HUES6 (cell line): ENCODE results near the gene MBD3.

Experiments used
- H3K27ac ChIP-seq: 2 replicates; pipeline ENCODE4 v1.7.0; 2013; ENCODE audit warnings: low read depth, mild to moderate bottlenecking, low read length, inconsistent platforms
- H3K27me3 ChIP-seq: 2 replicates; pipeline ENCODE4 v1.6.1; 2013; ENCODE audit warnings: low read length; ENCODE audit not compliant: control insufficient read depth, insufficient read depth
- H3K36me3 ChIP-seq: 2 replicates; pipeline ENCODE4 v1.6.1; 2013; ENCODE audit warnings: low read length; ENCODE audit not compliant: control insufficient read depth, insufficient read depth
- H3K4me1 ChIP-seq: 2 replicates; pipeline ENCODE4 v1.6.1; 2013; ENCODE audit warnings: low read length; ENCODE audit not compliant: control insufficient read depth, insufficient read depth
- H3K4me3 ChIP-seq: 2 replicates; pipeline ENCODE4 v1.5.1; 2013; ENCODE audit warnings: low read depth, low read length
- H3K9ac ChIP-seq: one replicate; pipeline ENCODE4 v1.6.1; 2013; ENCODE audit warnings: mild to moderate bottlenecking, low read length
- H3K9me3 ChIP-seq: 2 replicates; pipeline ENCODE4 v1.6.1; 2013; ENCODE audit warnings: low read depth, low read length; ENCODE audit not compliant: control insufficient read depth, insufficient read depth

Gene MBD3

GRCh38 chr19:1609680-1610474 is 17.2 kb upstream of the MBD3 start:
- no peak overlapping the region for H3K9ac ChIP-seq
- H3K4me3 ChIP-seq: no peak overlapping the region
- peaks cover 4% of the 10 kb centered on the region; the same call in 1 of the 2 replicates for H3K4me1 ChIP-seq
- no peaks in the 10 kb centered on the region for H3K9me3 ChIP-seq
- no peak overlapping the region for H3K27ac ChIP-seq
- no peaks in the 10 kb centered on the region for H3K27me3 ChIP-seq
- H3K36me3 ChIP-seq: peaks cover 51% of the 10 kb centered on the region

- H3K9ac ChIP-seq: no peak overlapping the region
These were observed 16.4 kb upstream of the MBD3 start for GRCh38 chr19:1609103-1609396.

GRCh38 chr19:1608359-1609102 is 15.9 kb upstream of the MBD3 start:
- Histone ChIP-seq H3K9me3 (no peaks in the 10 kb centered on the region), H3K4me1 (peaks cover 4% of the 10 kb centered on the region; the same call in 1 of the 2 replicates), H3K27ac (no peak overlapping the region), H3K9ac (no peak overlapping the region), H3K4me3 (no peak overlapping the region), H3K36me3 (peaks cover 40% of the 10 kb centered on the region), H3K27me3 (no peaks in the 10 kb centered on the region)

More at GRCh38 chr19:1609103-1609396, 16.4 kb upstream of the MBD3 start:
- Histone ChIP-seq H3K4me1 (peaks cover 4% of the 10 kb centered on the region; the same call in 1 of the 2 replicates), H3K27ac (no peak overlapping the region), H3K27me3 (no peaks in the 10 kb centered on the region), H3K9me3 (no peaks in the 10 kb centered on the region), H3K4me3 (no peak overlapping the region), H3K36me3 (peaks cover 43% of the 10 kb centered on the region)

DNA sequence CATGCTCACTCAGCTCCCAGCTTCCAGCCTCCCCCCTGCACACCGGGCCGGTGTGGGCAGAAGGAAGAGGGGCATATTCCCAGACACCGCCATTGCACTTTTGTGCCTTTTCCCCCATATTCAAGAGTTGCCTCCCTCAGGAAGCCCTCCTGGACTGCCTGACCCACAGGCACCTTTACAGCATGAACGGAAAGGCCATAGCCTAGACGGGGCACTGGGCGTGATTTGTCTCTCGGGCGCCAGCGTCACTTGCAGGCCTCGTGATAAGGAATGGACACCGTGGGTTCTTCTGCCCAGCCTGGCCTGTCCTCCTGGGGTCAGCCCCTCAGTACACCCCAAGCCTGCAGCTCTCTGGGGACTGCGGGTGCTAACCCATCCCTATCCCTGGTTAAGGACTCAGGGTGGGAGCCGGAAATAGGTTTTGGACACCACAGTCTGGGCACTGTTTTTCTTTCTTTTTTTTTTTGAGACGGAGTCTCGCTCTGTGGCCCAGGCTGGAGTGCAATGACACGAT is 13.5 kb upstream of the MBD3 start:
- H3K27me3 ChIP-seq: no peaks in the 10 kb centered on the region
- H3K4me1 ChIP-seq: peaks cover 4% of the 10 kb centered on the region; the same call in 1 of the 2 replicates
- H3K9me3 ChIP-seq: no peaks in the 10 kb centered on the region
- peak overlapping the region; percentile 50; the same call in 1 of the 2 replicates for H3K27ac ChIP-seq
- peak overlapping the region; percentile 80 for H3K9ac ChIP-seq
- peak overlapping the region; percentile 73 for H3K4me3 ChIP-seq
- H3K36me3 ChIP-seq: peaks cover 19% of the 10 kb centered on the region

DNA sequence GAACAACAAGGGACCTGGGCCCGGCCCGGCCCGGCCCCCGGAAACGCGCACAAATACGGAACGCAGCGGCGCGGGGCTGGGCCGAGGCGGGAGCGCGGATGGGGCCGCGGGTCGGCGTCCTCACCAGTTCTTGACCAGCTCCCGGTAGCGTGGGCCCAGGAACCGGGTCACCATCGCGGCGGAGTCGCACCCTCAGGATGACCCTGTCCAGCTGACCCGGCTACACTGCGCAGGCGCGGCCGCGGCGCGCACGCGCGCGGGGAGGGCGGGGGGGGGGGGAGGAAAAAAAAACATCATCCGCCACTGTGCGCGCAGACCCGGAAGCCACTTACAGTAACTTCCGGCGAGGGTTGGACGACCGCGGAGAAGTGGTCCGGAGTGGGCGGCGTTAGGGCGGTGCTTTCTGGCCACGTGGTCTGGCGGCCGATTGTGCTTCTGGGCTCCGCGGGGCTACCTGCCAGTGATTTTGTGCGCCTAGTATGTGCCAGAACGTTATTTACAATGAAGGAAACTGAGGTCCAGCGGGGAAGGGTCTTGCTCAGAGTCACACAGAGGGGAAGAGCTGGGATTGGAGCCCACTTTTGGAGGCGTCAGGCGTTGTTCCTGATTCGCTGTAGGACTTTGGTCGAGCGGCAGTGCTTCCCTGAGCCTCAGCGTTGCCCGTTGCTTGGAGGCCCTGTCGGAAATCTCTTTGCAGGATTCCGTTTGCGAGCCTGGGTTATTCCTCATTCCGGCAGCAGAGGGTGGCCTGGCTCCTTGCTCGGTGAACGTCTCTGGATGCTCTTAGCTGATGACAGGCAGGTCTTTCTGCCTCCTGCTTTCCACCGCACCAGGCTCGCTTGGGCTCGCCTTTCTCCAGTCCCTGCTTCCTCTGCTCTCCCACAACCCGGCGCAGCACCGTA is 12.8 kb upstream of the MBD3 start, which contains the start of gene UQCR11:
Gene UQCR11, minus strand, starts transcription at position 227 of the 902 bp plus-strand sequence. Its CDS starts 53 bp downstream, at position 174.
- Histone ChIP-seq H3K27me3 (no peaks in the 10 kb centered on the region), H3K4me1 (peaks cover 4% of the 10 kb centered on the region; the same call in 1 of the 2 replicates), H3K27ac (peak within 1 kb of the TSS; percentile 67; the same call in 1 of the 2 replicates), H3K36me3 (peaks cover 14% of the 10 kb centered on the region), H3K4me3 (peak within 1 kb of the TSS; percentile 73), H3K9ac (peak within 1 kb of the TSS; percentile 84), H3K9me3 (no peaks in the 10 kb centered on the region)

DNA sequence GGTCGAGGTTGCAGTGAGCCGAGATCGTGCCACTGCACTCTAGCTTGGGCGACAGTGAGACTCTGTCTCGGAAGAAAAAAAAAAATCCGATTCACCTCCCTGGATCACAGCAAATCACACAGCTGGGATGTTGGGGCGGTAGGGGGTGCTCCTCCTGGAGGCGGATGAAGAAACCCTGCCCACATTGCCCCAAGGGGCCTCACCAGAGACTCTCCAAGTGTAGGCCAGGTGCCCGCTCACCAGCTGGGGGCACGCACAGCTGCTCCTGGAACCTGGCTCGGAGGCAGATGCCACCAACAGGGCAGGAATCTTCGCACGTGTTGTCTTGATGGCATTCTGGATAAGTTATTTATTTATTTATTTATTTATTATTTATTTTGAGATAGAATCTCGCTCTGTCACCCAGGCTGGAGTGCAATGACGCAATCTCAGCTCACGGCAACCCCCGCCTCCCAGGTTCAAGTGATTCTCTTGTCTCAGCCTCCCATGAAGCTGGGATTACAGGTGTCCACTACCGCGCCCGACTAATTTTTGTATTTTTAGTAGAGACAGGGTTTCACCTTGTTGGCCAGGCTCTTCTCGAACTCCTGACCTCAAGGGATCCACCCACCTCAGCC is 9.5 kb upstream of the MBD3 start:
- Histone ChIP-seq H3K36me3 (peaks cover 29% of the 10 kb centered on the region), H3K4me1 (peaks cover 4% of the 10 kb centered on the region; the same call in 1 of the 2 replicates), H3K27ac (no peak overlapping the region), H3K4me3 (no peak overlapping the region), H3K27me3 (no peaks in the 10 kb centered on the region), H3K9ac (no peak overlapping the region), H3K9me3 (no peaks in the 10 kb centered on the region)

- Histone ChIP-seq H3K36me3 (peaks cover 35% of the 10 kb centered on the region), H3K4me1 (peaks cover 4% of the 10 kb centered on the region; the same call in 1 of the 2 replicates), H3K9me3 (no peaks in the 10 kb centered on the region), H3K27ac (no peak overlapping the region), H3K4me3 (no peak overlapping the region), H3K9ac (no peak overlapping the region), H3K27me3 (no peaks in the 10 kb centered on the region)
These were observed 9.0 kb upstream of the MBD3 start for GRCh38 chr19:1601613-1602064.

- H3K9me3 ChIP-seq: no peaks in the 10 kb centered on the region
- no peaks in the 10 kb centered on the region for H3K27me3 ChIP-seq
- peaks cover 40% of the 10 kb centered on the region for H3K36me3 ChIP-seq
- H3K4me1 ChIP-seq: no peaks in the 10 kb centered on the region
- no peak overlapping the region for H3K9ac ChIP-seq
- H3K27ac ChIP-seq: no peak overlapping the region
- H3K4me3 ChIP-seq: no peak overlapping the region
These were observed 6.8 kb upstream of the MBD3 start for GRCh38 chr19:1599460-1599846.

DNA sequence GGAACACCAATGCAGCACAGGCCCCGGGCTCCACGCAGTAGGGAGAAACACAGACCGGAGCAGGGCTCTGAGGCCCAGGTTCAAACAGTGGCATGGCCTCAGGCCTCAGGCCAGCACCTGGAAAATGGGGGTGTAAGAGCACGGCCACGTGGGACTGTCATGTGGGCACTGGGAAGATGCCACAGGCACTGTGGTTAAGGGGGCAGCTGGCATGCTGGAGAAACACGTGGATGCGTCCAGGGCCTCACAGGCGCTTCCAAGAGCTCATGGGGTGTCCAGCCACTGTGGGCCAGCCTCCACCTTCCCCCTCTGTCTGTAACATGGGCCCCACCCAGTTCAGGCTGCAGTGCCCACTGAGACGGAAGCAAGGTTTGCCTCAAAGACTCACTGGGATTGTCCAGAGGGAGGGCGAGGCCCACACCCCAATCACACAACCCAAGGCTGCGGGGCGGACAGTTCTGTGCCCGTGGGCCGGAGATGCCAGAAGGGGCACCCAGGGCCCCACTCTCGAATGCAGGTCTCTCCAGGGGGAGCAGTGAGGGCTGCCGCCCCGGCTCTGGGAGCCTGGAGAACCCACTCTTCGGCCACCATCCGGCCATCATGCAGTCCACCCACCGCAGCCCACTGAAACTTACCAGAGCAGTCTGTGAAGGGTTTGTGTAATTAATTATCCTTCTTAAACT is 6.3 kb upstream of the MBD3 start:
- Histone ChIP-seq H3K27me3 (no peaks in the 10 kb centered on the region), H3K4me3 (no peak overlapping the region), H3K4me1 (no peaks in the 10 kb centered on the region), H3K27ac (no peak overlapping the region), H3K9me3 (no peaks in the 10 kb centered on the region), H3K9ac (no peak overlapping the region), H3K36me3 (peaks cover 40% of the 10 kb centered on the region)

GRCh38 chr19:1593501-1593772 is 772 bp upstream of the MBD3 start:
- H3K9ac ChIP-seq: peak overlapping the region; percentile 6

More at GRCh38 chr19:1593501-1593772, 772 bp upstream of the MBD3 start:
- H3K4me1 ChIP-seq: peaks cover 12% of the 10 kb centered on the region
- no peak overlapping the region for H3K27ac ChIP-seq
- peak overlapping the region; percentile 48 for H3K4me3 ChIP-seq
- no peaks in the 10 kb centered on the region for H3K27me3 ChIP-seq
- H3K36me3 ChIP-seq: peaks cover 24% of the 10 kb centered on the region
- no peaks in the 10 kb centered on the region for H3K9me3 ChIP-seq
